GM10266 (cell line): Measurements from ENCODE around the gene ZNF669.

Experiments used
- DNase-seq: peaks from one replicate; pipeline ENCODE4 v3.0.0; 2012; ENCODE audit errors: extremely low spot score
- CTCF ChIP-seq: IDR thresholded peaks from 2 replicates; pipeline ENCODE4 v1.5.1; 2012; ENCODE audit warnings: mild to moderate bottlenecking, low read depth; ENCODE audit not compliant: control insufficient read depth, insufficient read depth; ENCODE audit errors: missing control alignments

ZNF669 gene

GRCh38 chr1:247105966-247106365 is 1.8 kb upstream of the ZNF669 start:
- no peak for DNase-seq
- no peak for TF ChIP-seq CTCF

GRCh38 chr1:247104965-247105364 is 809 bp upstream of the ZNF669 start:
- TF ChIP-seq CTCF: no peak
- no peak for DNase-seq

GRCh38 chr1:247102381-247102780 is 1.8 kb downstream of the ZNF669 start:
- no peak for DNase-seq
- TF ChIP-seq CTCF: no peak

GRCh38 chr1:247100676-247101279 is 3.4 kb downstream of the ZNF669 start:
- DNase-seq: no peak
- TF ChIP-seq CTCF: no peak

GRCh38 chr1:247096958-247097357 is 7.2 kb downstream of the ZNF669 start:
- DNase-seq: no peak
- TF ChIP-seq CTCF: no peak

GRCh38 chr1:247096544-247096943 is 7.6 kb downstream of the ZNF669 start:
- no peak for TF ChIP-seq CTCF
- no peak for DNase-seq

- TF ChIP-seq CTCF: no peak
Measured at GRCh38 chr1:247096112-247096511, 8.0 kb downstream of the ZNF669 start.

More at GRCh38 chr1:247096112-247096511, 8.0 kb downstream of the ZNF669 start:
- DNase-seq: no peak
